T-helper 1 cell treated with Interleukin-12 subunit alpha and Interleukin-12 subunit beta and Interleukin-4 antibody, amounts not matched to agents 30 ng/mL and 1 ng/mL, for 36 hours (primary cell): ENCODE measurements around the gene LCN12. TPM values are rescaled to one million over a fixed set of nuclear protein-coding genes. Genes with fewer than 3 reads are reported as not detected.

ENCODE experiments used
- intact Hi-C: fragments of 100-400 bp; cut with micrococcal nuclease; formaldehyde crosslinking; loops from one replicate; pipeline ENCODE4 v1.15.1; 2024
- total RNA-seq: library from RNA; stranded (reverse); gene quantifications from 2 replicates; pipeline ENCODE4 v1.2.3, GENCODE V29; 2022

LCN12 gene
- total RNA-seq, 1 donor from 2014 or later, result 3.2 TPM

DNA sequence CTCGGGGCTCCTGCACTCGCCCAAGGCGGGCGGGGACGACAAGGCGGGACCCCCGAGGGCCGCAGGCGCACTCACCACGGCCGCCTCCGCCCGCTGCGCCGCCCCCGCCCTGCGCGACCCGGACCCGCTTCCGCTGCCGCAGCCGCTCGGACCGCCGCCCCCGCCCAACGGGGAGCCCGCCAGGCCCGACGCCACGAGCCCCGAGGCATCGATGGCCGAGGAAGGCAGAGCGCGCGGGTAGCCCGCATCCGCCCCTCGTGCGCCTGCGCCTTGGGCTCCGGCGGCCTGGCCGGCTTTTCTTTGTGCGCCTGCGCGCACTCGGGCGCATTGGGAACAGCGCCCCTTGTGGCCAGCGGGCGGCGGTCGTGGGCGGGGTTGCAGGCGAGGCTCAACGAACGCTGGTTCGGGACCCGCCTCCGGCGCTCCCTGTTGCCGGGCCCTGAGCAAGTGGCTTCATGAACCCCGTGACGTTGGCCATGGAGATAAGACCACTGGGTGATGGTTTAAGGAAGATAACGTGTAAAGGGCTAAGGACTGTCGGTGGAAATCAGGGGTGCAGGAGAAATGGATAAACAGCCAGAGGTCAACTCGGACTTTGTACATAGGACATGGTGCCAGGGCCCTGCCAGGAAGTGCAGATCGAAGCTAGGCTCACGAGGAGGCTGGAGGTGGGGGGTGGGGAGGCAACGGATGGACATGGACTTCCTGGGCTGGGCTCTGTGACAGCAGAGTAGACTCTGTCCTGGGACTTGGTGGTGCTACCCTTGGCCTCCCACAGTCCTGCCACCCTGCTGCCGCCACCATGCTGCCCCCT is 7.3 kb upstream of the LCN12 start, which contains the start of the genes C8G and FBXW5:
Gene C8G, plus strand, starts transcription at position 725 of the 814 bp plus-strand sequence. Its CDS starts 78 bp downstream, at position 803.
Gene FBXW5, minus strand, starts transcription at position 220 of the 814 bp plus-strand sequence. CDS start 655 bp downstream, outside the sequence.
- intact Hi-C loops, result loop anchor here (1.0 kb wide), 8 partner anchors 34 to 153 kb away; partner anchors contain the start of genes MAN1B1, PAXX, PHPT1 and TMEM141

DNA sequence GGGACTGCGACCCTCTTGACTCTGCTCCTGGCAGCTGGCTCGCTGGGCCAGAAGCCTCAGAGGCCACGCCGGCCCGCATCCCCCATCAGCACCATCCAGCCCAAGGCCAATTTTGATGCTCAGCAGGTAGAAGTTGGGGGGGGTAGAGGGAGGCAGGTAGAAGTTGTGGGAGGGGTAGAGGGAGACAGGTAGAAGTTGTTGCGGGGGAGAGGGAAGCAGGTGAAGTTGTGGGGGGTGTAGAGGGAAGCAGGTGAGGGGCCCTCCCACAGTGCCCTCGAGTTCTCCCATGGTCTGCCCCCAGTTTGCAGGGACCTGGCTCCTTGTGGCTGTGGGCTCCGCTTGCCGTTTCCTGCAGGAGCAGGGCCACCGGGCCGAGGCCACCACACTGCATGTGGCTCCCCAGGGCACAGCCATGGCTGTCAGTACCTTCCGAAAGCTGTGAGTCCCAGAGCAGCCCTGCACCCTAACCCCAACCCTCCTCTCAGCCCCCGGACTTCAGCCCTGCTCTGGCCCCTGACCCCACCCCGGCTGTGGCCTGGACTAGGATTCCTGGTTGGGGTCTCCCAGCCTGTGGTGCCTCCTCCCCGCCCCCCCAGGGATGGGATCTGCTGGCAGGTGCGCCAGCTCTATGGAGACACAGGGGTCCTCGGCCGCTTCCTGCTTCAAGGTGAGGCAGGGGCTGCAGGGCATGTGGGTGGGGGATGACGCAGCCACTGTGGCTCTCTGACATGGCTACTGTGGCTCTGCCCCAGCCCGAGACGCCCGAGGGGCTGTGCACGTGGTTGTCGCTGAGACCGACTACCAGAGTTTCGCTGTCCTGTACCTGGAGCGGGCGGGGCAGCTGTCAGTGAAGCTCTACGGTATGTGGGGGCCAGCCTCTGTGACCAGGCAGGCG is 6.5 kb upstream of the LCN12 start:
- intact Hi-C loops, result no loop called here

DNA sequence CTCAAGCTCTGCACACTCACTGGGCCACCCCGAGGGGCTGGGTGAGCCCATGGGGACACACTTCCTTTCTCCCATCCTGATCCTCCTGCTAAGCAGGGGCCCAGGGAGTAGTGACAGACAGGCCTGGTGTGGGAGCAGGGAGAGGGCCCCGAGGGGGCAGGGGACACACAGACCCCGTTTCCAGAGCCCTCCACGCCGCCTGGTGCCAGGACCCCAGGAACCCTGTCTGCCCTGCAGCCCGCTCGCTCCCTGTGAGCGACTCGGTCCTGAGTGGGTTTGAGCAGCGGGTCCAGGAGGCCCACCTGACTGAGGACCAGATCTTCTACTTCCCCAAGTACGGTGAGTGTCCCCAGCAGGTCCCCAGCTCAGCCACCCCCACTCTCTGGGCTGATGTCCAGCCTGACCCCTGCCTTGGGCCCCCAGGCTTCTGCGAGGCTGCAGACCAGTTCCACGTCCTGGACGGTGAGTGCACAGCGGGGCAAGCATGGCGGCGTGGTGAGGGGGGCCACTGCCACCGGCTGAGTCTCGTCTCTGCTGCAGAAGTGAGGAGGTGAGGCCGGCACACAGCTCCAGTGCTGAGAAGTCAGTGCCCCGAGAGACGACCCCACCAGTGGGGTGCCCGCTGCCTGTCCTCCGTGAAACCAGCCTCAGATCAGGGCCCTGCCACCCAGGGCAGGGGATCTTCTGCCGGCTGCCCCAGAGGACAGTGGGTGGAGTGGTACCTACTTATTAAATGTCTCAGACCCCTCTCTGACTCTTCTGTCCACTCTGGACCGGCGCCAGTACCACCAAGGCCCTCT is 5.6 kb upstream of the LCN12 start:
- intact Hi-C loops, result no loop called here

DNA sequence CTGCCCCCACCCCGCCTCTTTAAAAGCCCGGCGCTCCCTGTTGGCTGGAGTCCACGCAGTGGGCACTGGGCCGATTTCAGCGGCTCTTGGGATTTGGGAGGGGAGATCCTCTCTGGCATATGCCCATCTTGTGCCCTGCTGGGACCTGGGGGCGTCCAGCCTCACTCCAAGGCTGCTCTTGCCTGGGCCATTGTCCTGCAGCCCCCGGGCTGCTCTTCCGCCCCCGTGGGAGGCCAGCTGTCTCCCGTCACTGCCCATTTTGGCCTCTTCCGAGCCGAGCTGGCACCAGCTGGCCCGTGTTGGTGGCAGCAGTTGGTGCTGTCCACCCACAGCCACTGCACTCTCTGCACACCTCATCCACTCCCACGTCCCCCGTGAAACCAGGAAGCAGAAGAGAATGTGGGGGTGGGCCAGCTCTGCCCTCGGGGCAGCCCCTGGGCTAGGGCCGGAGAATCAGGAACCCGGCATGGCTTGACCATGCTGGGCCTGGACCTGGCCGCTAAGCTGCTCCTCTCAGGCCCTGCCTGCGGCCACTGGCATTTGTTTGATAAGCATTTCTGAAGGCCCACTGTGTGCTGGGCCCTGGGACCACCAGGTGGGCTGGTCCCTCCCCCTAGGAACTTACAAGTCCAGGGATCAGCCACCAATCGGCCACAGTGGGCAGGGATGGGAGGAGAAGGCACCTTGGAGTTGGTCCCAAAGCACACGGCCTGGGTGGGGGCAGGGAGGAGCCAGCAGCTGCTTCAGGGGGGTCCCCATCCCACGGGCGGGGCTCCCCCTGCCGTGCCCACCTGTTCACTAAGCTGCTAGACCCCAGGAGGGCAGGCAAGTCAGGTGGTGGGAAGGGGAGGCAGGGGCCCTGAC is 4.8 kb upstream of the LCN12 start:
- intact Hi-C loops, result no loop called here

DNA sequence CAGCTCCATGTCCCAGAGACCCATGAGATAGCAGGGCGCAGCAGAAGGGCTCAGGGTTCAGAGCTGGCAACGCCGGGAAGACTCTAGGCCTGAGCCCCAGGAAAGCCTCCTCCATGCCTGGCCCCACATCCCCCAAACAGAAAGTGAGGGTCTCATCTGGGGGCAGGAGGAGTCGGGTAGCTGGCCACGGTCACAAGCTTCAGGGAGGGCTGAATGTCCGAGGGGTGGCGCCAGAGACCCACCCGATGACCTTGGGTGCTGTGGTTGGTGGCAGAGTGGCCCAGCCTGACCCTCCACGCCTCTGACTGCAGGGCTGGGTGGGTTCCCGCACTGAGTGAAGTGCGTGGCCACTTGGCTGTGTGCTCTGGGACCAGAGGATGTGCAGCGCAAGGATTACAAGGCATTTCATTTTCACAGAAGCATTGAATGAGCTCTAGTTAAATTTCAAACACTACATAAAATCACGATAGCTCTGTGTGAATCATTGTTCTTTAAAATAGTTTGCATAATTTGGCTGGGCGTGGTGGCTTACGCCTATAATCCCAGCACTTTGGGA is 4.0 kb upstream of the LCN12 start:
- intact Hi-C loops, result no loop called here

DNA sequence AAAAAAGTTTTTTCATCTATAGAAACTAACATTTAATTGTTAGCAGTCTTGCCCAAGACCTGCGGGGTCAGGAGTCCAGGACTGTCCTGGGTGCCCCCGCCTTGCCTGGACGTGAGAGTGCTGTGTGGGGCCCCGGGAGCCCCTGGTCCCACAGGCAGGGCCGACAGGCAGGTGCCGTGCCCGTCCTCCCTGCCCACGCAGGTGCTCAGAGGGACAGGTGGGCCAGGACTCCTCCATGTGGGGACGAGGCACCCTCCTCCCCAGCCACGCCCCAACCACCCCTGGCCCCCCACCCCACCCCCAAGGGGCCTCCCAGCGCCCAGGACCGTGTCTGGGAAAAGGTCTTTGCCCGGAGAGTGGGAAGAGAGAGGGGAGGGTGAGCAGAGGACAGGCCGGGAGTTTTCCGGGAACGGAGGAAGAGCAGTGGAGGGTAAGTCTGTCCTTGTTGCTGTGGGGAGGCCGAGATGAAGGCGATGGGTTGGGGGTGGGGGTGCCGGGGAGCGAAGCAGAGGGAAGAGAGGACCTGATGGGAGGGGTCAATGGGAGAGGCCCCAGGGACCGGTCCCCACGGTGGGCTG is 2.7 kb upstream of the LCN12 start:
- intact Hi-C loops, result no loop called here

DNA sequence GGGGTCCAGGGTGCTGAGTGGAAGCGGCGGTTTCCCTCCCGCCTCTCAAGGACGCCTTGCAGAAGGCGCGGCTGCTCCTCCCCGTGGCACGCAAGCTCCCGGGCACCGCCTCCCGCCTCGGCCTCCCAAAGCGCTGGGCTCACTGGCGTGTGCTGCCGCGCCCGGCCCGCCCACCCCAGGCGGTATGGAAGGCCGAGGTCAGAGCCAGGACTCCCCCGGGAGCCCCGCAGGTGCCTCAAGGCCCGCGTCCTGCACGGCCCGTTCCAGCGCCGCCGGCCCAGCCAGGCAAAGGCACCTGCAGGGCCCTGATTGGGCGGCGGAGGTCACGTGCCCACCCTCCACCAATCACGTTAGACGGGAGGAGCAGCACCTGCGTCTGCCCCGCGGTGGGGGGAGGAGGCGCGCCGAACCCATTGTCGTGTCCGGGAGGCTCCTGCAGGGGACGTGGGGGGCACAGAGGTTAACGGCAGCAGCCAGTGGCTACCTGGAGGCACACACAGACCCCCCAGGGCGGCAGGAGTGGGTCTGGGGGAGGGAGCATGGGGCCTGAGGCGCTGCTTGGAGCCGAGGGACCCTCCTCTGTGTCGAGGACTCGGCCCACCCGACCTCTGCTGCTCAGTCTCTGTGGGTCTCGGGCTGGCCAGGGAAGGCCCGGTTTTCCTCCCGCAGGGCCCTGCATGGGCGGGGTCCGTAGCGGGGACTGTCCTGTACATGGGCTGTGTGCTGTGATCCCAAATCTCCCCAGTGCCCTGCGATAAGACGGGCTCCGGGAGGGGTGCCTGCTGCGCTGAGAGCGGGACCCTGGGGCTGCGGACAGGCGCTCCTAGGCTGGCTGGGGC is 2.0 kb upstream of the LCN12 start:
- intact Hi-C loops, result loop anchor here (1.0 to 2.0 kb wide), 3 partner anchors 28 to 85 kb away; partner anchors contain the start of gene PAXX

DNA sequence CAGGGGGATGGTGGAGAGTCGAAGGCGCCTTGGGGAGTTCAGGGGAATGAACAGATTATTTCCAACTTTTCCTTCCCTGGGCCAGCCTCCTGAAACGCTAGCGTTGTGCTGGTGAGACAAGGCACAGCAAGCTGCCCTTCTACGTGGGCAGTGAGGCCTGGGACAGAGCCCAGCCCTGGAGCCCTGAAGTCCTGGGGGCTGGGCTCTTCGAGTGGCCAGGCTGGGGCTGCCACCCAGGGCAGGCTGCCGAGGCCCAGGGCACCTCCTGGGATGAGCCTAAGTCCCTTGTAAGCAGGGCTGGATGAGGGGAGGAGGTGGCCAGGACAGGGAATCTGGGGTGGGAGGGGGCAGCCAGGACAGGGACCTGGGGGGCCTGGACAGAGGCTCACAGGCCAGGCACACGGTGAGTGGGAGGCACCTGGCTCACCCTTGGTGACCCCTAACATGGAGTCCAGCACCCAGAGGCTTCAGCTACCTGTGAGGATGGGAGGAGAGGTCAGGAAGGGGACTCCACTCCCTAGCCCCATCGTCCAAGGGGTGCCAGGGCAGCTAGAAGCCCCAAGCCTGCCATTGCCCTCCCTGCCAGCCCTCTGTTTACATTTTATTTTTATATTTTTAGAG is 1.3 kb upstream of the LCN12 start:
- intact Hi-C loops, result loop anchor here (1.0 to 2.0 kb wide), 3 partner anchors 28 to 84 kb away; partner anchors contain the start of gene PAXX

DNA sequence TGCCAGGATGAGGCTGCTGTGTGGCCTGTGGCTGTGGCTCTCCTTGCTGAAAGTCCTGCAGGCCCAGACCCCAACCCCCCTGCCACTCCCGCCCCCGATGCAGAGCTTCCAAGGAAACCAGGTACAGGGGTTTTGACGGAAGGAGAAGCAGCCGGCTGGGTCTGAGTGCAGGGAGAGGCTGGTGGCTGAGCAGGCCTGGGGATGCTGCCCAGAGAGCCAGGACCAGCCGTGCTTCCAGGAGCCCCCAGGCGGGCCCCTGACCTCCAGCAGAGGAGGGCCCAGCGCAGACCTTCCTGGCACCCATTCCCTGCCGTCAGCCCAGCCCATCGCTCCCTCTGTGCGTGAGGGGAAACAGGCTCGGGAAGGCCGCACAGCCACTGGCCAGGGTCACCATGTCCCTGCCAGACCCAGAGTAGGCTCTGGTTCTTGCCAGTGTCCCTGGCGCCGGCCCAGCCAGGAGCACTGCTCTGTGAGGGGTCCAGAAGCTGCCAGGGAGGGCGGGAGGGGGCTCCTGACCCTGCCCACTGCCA is 313 bp downstream of the LCN12 start:
- intact Hi-C loops, result no loop called here

DNA sequence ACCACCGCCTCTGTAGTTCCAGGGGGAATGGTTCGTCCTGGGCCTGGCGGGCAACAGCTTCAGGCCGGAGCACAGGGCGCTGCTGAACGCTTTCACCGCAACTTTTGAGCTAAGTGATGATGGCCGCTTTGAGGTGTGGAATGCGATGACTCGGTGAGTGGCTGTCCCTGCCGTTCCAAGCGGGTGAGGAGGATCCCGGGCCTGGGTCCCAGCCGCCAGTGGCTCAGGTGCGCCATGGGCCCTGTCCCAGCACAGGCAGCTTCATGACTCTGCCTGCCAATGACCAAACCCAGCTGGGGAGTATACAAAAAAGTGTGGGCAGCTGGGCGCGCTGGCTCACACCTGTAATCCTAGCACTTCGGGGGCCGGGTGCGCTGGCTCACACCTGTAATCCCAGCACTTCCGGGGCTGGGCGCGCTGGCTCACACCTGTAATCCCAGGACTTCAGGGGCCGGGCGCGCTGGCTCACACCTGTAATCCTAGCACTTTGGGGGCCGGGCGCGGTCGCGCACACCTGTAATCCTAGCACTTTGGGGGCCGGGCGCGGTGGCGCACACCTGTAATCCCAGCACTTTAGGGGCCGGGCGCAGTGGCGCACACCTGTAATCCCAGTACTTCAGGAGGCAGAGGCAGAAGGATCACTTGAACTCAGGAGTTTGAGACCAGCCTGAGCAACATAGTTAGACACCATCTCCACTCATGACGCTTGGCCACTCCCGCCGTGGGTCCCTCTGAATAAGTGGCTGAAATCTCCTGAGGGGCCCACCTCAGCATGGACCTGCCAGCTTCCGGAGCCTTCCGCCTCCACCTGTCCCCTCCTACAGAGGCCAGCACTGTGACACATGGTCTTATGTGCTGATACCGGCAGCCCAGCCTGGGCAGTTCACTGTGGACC is 1.1 kb downstream of the LCN12 start:
- intact Hi-C loops, result no loop called here

DNA sequence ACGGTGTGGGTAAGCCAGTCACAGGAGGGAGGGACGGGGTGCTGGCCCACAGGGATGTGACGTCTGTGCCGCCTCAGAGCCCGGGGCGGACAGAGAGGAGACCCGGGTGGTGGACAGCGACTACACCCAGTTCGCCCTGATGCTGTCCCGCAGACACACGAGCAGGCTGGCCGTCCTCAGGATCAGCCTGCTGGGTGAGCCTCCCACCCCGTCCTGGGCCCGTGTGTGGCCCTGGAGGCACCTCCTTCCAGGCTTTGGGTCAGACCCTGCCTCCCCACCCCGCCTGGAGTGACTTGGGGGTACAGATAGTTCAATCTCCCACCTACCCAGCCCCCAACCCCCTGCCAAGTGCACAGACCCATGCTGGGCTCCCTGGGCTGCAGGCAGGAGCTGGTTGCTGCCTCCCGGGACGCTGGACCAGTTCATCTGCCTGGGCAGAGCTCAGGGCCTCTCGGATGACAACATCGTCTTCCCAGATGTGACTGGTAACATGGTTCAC is 1.7 kb downstream of the LCN12 start:
- intact Hi-C loops, result no loop called here

DNA sequence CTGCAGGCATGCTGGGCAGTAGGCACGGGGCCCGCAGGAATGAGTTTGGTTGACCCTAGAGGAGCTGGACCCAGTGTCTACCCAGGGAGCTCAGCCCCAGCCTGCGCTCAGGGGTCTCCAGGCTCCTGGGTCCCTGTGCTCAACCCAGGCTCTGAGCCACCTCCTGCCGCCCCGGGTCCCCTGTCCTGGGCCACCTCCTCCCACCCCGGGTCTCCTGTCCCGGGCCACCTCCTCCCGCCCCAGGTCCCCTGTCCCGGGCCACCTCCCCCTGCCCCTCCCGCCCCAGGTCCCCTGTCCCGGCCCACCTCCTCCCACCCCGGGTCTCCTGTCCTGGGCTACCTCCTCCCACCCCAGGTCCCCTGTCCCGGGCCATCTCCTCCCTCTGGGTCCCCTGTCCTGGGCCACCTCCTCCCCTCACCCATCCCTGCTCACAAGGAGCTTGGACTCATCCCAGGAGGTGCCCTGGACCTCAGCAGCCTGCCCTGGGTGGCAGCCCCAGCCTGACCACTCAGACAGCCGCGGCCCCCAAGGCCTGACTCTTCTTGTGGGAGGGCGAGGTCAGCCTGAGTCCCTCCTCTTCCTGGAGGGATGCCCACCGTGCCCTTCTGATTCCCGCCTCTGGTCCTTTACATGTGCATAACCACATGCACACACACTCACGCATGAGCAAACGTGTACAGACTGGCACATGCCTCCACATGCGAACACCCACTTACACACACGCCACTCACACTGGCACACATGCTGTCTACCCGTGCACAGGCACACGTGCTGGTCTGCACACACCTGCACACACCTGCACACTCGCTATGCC is 2.4 kb downstream of the LCN12 start:
- intact Hi-C loops, result no loop called here

DNA sequence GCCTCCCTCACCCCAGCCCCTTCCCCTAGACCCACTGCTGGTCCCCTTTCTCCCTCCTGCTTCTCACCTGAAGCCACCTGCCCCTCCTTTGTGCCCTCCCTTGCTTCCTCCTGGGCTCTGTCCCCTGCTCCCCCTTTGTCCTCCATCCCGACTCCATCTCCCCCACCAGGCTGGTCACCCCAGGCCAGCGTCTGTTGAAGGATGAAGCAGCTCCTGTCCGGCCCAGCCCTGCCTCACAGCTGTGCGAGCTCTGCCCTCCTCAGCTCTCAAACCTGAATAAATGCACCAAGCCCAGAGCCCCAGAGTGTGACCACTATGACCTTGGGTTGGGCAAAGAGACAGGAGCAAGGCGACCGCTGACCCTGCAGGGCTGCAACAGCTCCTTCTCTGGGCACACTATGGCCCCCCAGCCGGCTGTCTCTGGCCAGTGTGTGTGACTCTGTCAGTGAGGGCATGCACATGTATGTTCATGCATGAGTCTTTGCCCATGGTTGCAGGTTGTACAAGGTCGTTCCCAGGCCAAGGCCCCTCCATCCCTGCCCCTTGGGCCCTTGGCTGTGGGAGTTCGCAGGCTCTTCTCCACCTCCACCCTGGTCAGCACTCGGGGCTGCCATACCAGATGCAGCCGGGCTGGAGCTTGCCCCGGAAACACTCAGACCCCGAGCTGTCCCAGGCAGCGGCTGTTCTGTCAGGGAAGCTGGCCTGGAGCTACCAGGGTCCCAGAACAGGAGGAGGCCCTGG is 3.3 kb downstream of the LCN12 start:
- intact Hi-C loops, result no loop called here

DNA sequence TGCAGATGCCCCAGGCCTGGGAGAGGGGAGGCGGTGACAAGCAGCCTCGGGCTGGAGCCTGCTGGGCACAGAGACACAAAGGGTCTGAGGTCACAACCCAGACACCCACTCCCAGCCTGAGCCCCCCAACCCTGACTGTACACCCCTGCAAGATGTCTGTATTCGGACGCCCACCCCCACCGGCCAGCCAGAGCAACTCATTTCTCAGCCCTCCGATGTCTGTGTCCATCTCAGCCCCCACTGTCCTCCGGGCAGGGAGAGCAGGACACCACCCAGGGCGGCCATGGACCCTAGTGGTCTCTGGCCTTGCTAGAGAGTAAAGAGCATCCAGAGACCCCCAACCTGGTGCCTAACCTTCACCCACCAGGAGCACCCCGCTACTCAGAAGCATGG is 3.9 kb downstream of the LCN12 start:
- intact Hi-C loops, result no loop called here

DNA sequence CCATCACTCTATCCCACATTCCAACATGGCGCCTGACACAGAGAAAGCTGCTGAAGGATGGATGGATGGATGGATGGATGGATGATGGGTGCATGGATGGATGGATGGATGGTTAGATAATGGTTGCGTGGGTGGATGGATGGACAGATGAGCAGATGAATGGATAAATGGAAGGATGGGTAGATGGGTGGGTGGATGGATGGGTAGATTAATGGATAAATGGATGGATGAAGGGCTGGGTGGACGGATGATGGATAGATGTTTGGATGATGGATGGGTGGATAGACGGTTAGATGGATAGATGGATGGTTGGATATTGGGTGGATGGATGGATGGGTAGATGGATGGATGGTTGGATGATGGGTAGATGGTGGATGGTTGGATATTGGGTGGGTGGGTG is 4.5 kb downstream of the LCN12 start:
- intact Hi-C loops, result no loop called here
